ENCODE data around the gene RNF19B. TPM values are rescaled to one million over a fixed set of nuclear protein-coding genes. Genes with fewer than 3 reads are reported as not detected.

The RNF19B gene
- total RNA-seq, 1 experiment from 2014 or later, result 22.5 TPM

GRCh38 chr1:32963746-32964460 lies 706 bp downstream of the RNF19B start:
- intact Hi-C loops (cut with micrococcal nuclease), result loop anchor here (2.0 kb wide), 1 partner anchor 25 kb away; no protein-coding TSS in a partner anchor
- no peak overlapping the region for H2AFZ ChIP-seq (ENCODE audit: low read depth, low read length, poor library complexity, severe bottlenecking)
- peak overlapping the region; percentile 71 to 86 for H3K4me3 ChIP-seq (replicated peaks in 1 of 2; ENCODE audit: low read depth in 1 of 2, low read length in 2 of 2)
- POLR2A ChIA-PET, result interaction anchor here (1.1 to 2.5 kb wide), 9 partner anchors 10 to 87 kb away, joined by 3 to 41 read pairs (median 5); no protein-coding TSS in a partner anchor
- CTCF ChIA-PET, result interaction anchor here (1.0 kb wide), 1 partner anchor 31 kb away, joined by 3 read pairs; no protein-coding TSS in a partner anchor
- H3K9me2 ChIP-seq (ENCODE audit: insufficient read depth), result 0 out of 2 replicates have a peak, but pooled peaks cover 2% of the 10 kb centered on the region
- peak overlapping the region; percentile 99 for H3K4me2 ChIP-seq (ENCODE audit: low read length)
- H3K9me3 ChIP-seq (ENCODE audit: control insufficient read depth in 1 of 2, insufficient read depth in 1 of 2, low read depth in 1 of 2, low read length in 2 of 2), result no peaks in the 10 kb centered on the region
- no peaks in the 10 kb centered on the region; the same call in 1 of the 2 replicates for H4K20me1 ChIP-seq (ENCODE audit: insufficient read depth)
- peaks cover 20 to 27% of the 10 kb centered on the region in 2 experiments for H3K4me1 ChIP-seq (ENCODE audit: control insufficient read depth in 1 of 2, insufficient read depth in 2 of 2, low read length in 2 of 2)
- no TSS peak for BruUV-seq (replicated peaks)
- DNase-seq (ENCODE audit: low read depth, low spot score) (no peak), ATAC-seq (peak; percentile 46)
- peak overlapping the region; percentile 76 for H3K9ac ChIP-seq (ENCODE audit: low read length)
- H3K27ac ChIP-seq (ENCODE audit: low read depth, low read length), result peak overlapping the region; percentile 84
- peaks cover 47% of the 10 kb centered on the region for H3K79me2 ChIP-seq (ENCODE audit: insufficient read depth, low read length)
- no peaks in the 10 kb centered on the region for H3K36me3 ChIP-seq (ENCODE audit: control insufficient read depth in 1 of 2, insufficient read depth in 2 of 2, low read length in 2 of 2)
- H3K27me3 ChIP-seq (ENCODE audit: insufficient read depth, low read length), result no peaks in the 10 kb centered on the region
- RAD21 ChIA-PET (ENCODE audit: low non-redundant PET in 1 of 2, low total read pairs in 2 of 2, uncharacterized antibody in 2 of 2, unreplicated experiment in 2 of 2), result interaction anchor here in 1 of 2 experiments (1.5 kb wide), 1 partner anchor 43 kb away, joined by 4 read pairs; no protein-coding TSS in a partner anchor
- TF ChIP-seq SRF (IDR thresholded peaks at IDR 0.05; ENCODE audit: low read depth) (no peak), CEBPB (IDR thresholded peaks at IDR 0.05; ENCODE audit: low read depth) (no peak), MAX (IDR thresholded peaks at IDR 0.05) (peak; percentile 33), EGR1 (IDR thresholded peaks at IDR 0.05; ENCODE audit: low read depth) (peak; percentile 70), SIN3A (IDR thresholded peaks at IDR 0.05; ENCODE audit: low read depth) (no peak), CTCF (IDR thresholded peaks at IDR 0.05 in 2 of 3, conservative IDR thresholded peaks at IDR 0.05 in 1 of 3; ENCODE audit: borderline replicate concordance in 1 of 3, insufficient read depth in 1 of 3, low read depth in 2 of 3, low read length in 2 of 3) (no peak), REST (IDR thresholded peaks at IDR 0.05; ENCODE audit: low read depth) (no peak), ELF1 (IDR thresholded peaks at IDR 0.05; ENCODE audit: borderline replicate concordance, low read depth) (no peak), POLR2A (IDR thresholded peaks at IDR 0.05; ENCODE audit: borderline replicate concordance, extremely low read depth, insufficient read depth, insufficient read length) (no peak), EZH2phosphoT487 (IDR thresholded peaks at IDR 0.05; ENCODE audit: borderline replicate concordance) (no peak), ATF3 (IDR thresholded peaks at IDR 0.05) (no peak), TCF7L2 (IDR thresholded peaks at IDR 0.05; ENCODE audit: borderline replicate concordance, extremely low read depth, insufficient read depth, insufficient read length) (no peak), FOSL1 (IDR thresholded peaks at IDR 0.05; ENCODE audit: low read depth) (no peak), SP1 (IDR thresholded peaks at IDR 0.05; ENCODE audit: low read depth) (no peak), YY1 (IDR thresholded peaks at IDR 0.05; ENCODE audit: extremely low read depth, insufficient replicate concordance, low read depth, low read length) (no peak), ZFX (IDR thresholded peaks at IDR 0.05) (peak; percentile 52; the same call in 1 of the 2 replicates), JUND (IDR thresholded peaks at IDR 0.05) (no peak), ZBTB33 (IDR thresholded peaks at IDR 0.05; ENCODE audit: extremely low read depth, insufficient replicate concordance, low read length) (no peak), ZNF274 (IDR thresholded peaks at IDR 0.05; ENCODE audit: low read depth, low read length) (no peak)

Measured in HCT116 (cell line).